Tibial artery (tissue), 4 donors: ENCODE data around the gene TGFBRAP1.

ENCODE experiments used
- DNase-seq, 2 donors: peaks; one replicate each; pipeline ENCODE4 v3.0.0-alpha.2; 2019
- H3K27ac ChIP-seq, 2 donors: fragments of 200-600 bp; sonication (generic) in 1 of 2; 1 replicate in 1 of 2; 2 replicates in 1 of 2; pipeline ENCODE4 v1.5.1; 2018 to 2019; ENCODE audit warnings: mild to moderate bottlenecking in 1 of 2
- H3K27me3 ChIP-seq, 2 donors: fragments of 200-600 bp; sonication (generic) in 1 of 2; one replicate each; pipeline versions ENCODE4 v1.5.1 to v1.6.0; 2016 to 2019
- H3K36me3 ChIP-seq, 3 donors: fragments of 200-600 bp; sonication (generic) in 2 of 3; one replicate each; pipeline ENCODE4 v1.5.1; 2016 to 2019; ENCODE audit warnings: mild to moderate bottlenecking in 2 of 3
- H3K4me1 ChIP-seq, 4 donors: fragments of 200-600 bp; sonication (generic) in 2 of 4; 1 replicate in 3 of 4; 2 replicates in 1 of 4; pipeline ENCODE4 v1.5.1; 2016 to 2019
- H3K4me3 ChIP-seq, 2 donors: fragments of 200-600 bp; sonication (generic) in 1 of 2; 1 replicate in 1 of 2; 2 replicates in 1 of 2; pipeline ENCODE4 v1.5.1; 2018 to 2019; ENCODE audit warnings: mild to moderate bottlenecking in 2 of 2
- H3K9me3 ChIP-seq, 3 donors: fragments of 200-600 bp; sonication (generic) in 1 of 3; one replicate each; pipeline ENCODE4 v1.5.1; 2016 to 2019
- intact Hi-C: fragments of 100-400 bp; cut with DNase I; formaldehyde crosslinking; loops from one replicate; pipeline ENCODE4 v1.15.0; 2023; ENCODE audit warnings: low total_unique reads
- TF ChIP-seq, protein P1 (sequence below), 2 experiments: fragments of 200-600 bp in 1 of 2; fragments of 450-650 bp in 1 of 2; IDR thresholded peaks; one replicate each; pipeline ENCODE4 v1.5.1; 2017 to 2019; ENCODE audit warnings: antibody characterized with exemption in 2 of 2, mild to moderate bottlenecking in 1 of 2, moderate library complexity in 1 of 2

Gene TGFBRAP1

DNA sequence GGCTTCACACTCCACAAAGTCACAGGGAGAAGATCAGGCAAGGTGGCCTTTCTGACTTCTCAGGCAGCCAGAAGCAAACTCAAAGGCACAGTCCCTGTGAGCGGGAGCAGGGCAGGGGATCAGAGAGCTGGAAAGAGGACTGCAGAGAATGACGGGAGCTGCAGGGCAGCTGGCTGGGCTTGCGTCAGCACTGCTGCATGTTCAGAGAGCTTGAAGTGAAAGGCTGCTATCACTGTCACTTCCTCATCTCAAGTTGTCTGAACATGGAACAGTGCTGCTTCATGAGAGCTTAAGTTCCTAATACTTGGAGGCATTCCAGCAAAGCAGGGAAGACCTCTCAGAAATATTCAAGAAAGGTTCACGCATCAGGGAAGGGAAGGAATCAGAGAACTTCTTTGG is 20.4 kb downstream of the TGFBRAP1 start:
- no peak for DNase-seq
- H3K27me3 ChIP-seq = no peaks in the 10 kb centered on the region
- H3K4me1 ChIP-seq = no peaks in the 10 kb centered on the region
- H3K27ac ChIP-seq = no peak overlapping the region
- H3K36me3 ChIP-seq = peaks cover 12 to 30% (median 20%) of the 10 kb centered on the region in 3 donors
- H3K9me3 ChIP-seq = no peaks in the 10 kb centered on the region
- TF ChIP-seq, protein P1, sequence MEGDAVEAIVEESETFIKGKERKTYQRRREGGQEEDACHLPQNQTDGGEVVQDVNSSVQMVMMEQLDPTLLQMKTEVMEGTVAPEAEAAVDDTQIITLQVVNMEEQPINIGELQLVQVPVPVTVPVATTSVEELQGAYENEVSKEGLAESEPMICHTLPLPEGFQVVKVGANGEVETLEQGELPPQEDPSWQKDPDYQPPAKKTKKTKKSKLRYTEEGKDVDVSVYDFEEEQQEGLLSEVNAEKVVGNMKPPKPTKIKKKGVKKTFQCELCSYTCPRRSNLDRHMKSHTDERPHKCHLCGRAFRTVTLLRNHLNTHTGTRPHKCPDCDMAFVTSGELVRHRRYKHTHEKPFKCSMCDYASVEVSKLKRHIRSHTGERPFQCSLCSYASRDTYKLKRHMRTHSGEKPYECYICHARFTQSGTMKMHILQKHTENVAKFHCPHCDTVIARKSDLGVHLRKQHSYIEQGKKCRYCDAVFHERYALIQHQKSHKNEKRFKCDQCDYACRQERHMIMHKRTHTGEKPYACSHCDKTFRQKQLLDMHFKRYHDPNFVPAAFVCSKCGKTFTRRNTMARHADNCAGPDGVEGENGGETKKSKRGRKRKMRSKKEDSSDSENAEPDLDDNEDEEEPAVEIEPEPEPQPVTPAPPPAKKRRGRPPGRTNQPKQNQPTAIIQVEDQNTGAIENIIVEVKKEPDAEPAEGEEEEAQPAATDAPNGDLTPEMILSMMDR (IDR thresholded peaks at IDR 0.05) = no peak
- no peak overlapping the region for H3K4me3 ChIP-seq
- intact Hi-C loops = no loop called here

DNA sequence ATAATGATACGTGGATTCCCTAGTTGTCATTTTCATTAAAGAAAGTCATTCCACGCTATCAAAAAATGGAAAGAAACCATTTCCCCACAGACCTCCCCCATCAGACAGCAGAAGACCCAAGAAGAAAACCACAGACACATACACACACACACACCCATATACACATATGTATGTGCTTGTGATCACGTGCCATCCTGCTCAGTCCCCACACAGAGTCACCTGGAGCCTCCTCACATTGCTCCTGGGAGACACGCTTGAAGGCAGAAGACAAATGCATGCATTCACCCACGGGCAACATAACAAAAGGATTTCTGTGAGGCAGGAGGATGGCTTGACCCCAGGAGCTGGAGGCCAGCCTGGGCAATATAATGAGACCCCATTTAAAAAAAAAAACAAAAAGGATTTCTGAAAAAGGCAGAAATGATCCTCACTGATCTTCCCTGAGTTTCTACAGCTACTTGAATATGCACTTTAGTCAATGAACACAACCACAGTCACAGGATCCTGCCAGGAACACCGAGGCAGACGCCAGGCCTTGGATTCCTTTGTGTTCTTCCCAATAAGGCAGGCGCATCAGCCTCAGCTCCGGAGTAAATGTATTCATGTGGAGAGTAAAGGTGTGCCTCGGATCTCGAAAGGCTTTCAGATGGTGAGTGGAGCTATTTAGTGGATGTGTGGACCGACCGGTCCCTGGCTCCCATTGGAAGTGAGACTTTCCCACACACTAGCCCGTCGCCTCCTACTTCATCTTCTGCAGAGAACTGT is 21.0 kb downstream of the TGFBRAP1 start:
- no peak for DNase-seq
- no peaks in the 10 kb centered on the region for H3K4me1 ChIP-seq
- intact Hi-C loops = no loop called here
- peaks cover 12 to 30% (median 20%) of the 10 kb centered on the region in 3 donors for H3K36me3 ChIP-seq
- H3K4me3 ChIP-seq = no peak overlapping the region
- H3K9me3 ChIP-seq = no peaks in the 10 kb centered on the region
- TF ChIP-seq, protein P1 (IDR thresholded peaks at IDR 0.05) = no peak
- H3K27me3 ChIP-seq = no peaks in the 10 kb centered on the region
- no peak overlapping the region for H3K27ac ChIP-seq

DNA sequence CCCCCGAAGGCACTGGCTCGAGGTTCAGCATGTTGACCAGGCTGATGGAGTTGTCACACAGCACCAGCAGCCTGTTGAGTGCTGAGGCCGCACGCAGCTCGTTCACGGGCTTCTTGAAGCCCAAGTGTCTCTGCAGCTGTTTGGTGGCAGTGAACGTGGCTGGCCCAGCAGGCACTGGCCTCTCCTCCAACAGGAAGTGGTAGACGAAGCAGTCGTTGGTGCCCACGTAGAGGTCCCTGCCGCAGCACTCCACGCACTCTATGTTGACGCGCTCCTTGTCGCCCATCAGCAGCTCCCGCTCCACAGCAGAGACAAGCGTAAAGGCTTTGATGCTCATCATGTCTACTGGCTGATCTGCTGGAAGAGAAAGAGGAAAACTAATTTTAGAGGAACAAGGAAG is 21.6 kb downstream of the TGFBRAP1 start:
- Histone ChIP-seq H3K27me3 (no peaks in the 10 kb centered on the region), H3K27ac (no peak overlapping the region)

DNA sequence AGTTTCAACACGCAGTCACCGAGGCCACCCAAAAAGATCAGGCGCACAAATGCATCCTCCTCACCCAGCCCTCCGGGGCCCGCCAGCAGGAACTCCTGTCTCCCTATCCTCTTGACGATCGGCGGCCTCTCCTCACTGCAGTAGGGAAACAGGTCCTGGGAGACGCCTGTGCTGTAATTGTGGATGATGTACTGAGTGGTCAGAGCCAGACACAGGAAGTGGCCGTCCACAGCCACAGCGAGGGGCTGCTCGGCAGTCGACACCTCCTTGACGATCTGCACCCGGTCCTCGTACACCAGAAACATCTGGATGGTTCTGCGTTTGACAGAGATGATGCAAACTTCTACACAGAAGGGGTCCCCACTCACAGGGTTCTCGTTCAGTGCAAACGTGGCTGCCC is 22.0 kb downstream of the TGFBRAP1 start:
- Histone ChIP-seq H3K4me3 (no peak overlapping the region), H3K27me3 (no peaks in the 10 kb centered on the region), H3K9me3 (no peaks in the 10 kb centered on the region), H3K4me1 (no peaks in the 10 kb centered on the region), H3K36me3 (peaks cover 12 to 30% (median 20%) of the 10 kb centered on the region in 3 donors), H3K27ac (no peak overlapping the region)
- no peak for DNase-seq
- TF ChIP-seq, protein P1 (IDR thresholded peaks at IDR 0.05) = no peak
- intact Hi-C loops = no loop called here

More for the DNA sequence above, 21.6 kb downstream of the TGFBRAP1 start:
- Histone ChIP-seq H3K9me3 (no peaks in the 10 kb centered on the region), H3K4me3 (no peak overlapping the region), H3K4me1 (no peaks in the 10 kb centered on the region), H3K36me3 (peaks cover 12 to 30% (median 20%) of the 10 kb centered on the region in 3 donors)
- TF ChIP-seq, protein P1 (IDR thresholded peaks at IDR 0.05) = no peak
- no peak for DNase-seq
- intact Hi-C loops = no loop called here

DNA sequence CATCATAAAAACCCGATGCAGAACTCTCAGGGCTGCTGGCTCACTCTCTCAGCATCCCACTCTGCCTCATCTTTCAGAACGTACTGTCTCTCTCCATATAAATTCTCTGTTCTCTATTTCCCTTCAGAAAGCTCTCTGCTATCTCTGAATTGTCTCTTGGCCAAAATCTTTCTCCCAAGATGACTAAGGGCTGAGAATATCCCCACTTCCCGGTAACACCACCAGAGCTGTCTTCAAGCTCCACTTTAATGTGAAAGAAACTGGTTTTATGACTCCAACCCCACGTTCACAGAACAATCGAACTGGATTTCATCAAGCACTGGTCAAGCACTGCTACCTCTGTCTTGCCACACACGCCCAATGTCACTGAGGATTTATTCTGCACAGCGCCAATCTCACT is 22.4 kb downstream of the TGFBRAP1 start:
- Histone ChIP-seq H3K27me3 (no peaks in the 10 kb centered on the region), H3K36me3 (peaks cover 12 to 30% (median 20%) of the 10 kb centered on the region in 3 donors), H3K27ac (no peak overlapping the region), H3K4me1 (no peaks in the 10 kb centered on the region), H3K9me3 (no peaks in the 10 kb centered on the region), H3K4me3 (no peak overlapping the region)
- TF ChIP-seq, protein P1 (IDR thresholded peaks at IDR 0.05) = no peak
- no peak for DNase-seq
- intact Hi-C loops = no loop called here
